HG03520 (cell line): Measurements from ENCODE around the gene CACNB2.
A peak's percentile ranks its signal among the peaks of the same experiment; 100 is the strongest.

ENCODE experiments used
- ATAC-seq: cut with Tn5 transposase; IDR thresholded peaks from one replicate; pipeline ENCODE4 v1.9.1; 2021; ENCODE audit warnings: mild to moderate bottlenecking, moderate library complexity; ENCODE audit not compliant: unreplicated experiment

Gene CACNB2

DNA sequence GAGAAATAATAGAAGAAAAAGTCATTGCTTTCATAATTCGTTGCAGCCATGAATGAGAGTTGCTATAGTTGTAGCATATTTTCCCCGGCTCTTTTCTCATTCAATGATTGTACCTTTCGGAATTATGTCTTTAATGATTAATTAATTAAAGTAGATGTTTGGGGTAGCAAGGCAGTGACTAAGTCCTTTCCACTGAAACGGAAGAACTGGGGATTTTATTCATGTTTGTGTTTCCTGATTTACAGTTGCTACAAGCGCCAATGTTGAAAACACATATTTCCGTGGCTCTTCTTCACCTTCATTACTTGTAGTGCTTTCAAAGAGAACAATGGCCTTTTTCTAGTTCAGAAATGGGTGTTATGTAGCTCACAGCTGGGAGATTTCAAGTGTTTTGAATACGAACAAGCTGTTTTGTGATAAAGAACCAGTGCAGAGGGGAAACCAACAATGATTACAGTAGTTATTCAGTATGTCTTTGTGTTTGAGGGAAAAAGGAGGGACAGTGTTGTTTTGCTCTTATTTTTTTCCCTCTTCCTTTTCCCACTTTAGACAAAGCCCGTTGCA lies 357.7 kb downstream of the CACNB2 start:
- ATAC-seq: no peak

DNA sequence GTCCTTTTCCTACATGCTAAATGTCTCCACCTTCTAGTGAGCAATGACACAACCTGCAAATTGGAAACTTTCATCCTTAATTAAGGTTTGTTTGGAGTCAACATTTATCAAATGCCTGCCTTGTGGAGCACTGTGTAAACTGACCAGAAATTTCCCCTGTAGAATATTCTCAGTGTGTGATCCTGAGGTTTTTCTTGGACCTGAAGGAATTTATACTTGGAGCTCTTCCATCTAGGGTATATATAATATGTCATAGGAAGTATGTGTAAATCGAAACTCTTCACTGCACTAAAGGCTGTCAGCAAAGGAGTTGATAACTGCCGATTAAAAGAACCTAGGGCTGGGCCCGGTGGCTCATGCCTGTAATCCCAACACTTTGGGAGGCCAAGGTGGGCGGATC lies 358.8 kb downstream of the CACNB2 start:
- no peak for ATAC-seq

DNA sequence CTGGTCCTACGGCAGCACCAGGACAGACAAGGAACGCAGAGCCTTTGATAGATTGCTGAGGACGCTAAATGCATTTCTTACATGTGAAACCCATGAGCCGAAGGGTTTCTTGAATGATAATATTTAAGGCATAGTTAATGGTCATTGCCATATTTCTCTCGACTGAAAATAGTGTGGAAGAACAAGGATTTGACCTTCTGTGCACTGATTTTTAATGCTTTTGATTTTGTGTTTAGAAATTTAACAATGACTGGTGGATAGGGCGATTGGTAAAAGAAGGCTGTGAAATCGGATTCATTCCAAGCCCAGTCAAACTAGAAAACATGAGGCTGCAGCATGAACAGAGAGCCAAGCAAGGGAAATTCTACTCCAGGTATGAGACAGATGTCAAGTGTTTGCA lies 360.4 kb downstream of the CACNB2 start:
- ATAC-seq: no peak

DNA sequence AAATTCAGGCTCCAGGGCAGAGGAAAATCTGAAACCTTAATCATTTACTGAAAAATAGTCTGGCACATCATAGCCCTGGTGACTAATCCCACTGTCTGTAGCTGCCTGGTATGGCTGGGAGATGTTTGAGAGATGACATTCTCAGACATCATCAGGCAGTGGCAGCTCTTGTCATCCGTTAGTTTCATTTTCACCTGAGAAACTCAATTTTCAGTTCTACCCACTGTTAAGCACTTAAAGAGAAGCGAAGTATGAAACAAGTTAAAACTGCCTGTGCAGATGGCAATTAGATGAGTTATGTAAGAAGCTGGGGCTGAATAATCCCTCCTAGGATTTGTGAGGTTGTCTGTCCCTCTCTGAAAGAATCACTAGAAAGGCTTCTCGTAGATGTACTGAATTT lies 361.0 kb downstream of the CACNB2 start:
- peak; percentile 96 for ATAC-seq

DNA sequence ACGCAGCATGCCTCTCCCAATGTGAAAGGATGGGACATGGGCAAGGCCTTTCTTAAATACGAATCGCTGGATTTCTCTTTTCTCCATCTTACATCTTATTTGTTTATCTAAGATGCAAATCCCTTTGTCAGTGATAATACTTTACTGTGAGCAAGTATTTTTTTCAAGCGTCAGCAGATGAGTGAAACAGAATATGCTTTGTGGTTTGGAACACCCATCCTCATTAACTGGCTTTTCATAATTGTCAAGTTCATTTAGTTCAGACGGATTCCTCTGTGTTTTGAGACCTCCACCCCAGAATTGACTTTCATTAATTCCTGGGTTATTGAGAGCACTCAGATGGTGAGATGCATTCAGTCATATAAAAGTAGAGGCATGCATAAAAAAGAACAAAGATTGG lies 361.4 kb downstream of the CACNB2 start:
- no peak for ATAC-seq

DNA sequence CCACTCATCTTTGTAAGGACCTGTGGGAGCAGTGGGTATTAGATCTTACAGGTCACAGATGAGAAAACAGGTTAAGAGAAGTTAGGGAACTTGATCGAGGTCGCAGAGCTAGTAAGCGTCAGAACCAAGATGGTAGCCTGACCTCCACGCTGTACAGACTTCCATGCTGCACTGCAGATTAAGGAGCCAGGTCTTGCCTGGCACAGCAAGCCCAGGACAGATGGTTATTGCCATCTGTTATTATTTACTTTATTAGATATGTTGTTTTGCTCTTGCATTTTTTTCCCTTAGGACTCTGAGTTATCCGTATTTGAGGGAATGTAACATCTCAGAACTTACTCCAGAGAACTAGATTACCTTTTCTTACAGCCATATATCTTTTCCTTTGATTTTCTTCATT lies 363.9 kb downstream of the CACNB2 start:
- no peak for ATAC-seq

DNA sequence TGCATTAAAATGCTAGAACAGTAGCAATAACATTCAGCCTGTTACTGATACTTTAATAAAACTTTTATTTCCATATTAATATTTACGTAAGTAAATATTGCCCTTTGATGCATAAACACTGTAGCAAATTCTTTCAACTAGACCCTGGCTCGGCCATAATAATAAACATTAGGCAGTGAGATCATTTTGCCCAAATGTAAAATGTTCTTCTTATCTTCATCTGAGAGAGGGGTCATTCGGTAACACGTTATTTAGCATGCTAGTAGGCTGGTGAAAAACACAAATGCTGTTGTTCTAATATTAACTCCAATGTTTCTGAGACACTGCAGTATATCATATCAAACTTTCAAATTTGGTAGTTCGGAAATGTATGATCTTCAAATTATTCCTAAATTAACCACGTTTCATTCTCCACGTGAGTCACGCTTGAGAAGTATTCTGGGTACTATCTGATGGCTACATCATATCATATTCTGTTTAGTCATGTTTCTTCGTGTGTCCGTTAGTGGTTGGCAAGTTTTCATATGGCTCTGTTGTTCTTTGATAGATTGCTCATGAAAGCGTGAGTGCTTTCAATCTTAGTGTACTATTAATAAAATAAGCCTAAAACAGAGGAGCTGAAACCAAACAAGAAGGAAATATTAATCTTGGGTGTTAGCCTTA lies 365.4 kb downstream of the CACNB2 start:
- ATAC-seq: no peak

DNA sequence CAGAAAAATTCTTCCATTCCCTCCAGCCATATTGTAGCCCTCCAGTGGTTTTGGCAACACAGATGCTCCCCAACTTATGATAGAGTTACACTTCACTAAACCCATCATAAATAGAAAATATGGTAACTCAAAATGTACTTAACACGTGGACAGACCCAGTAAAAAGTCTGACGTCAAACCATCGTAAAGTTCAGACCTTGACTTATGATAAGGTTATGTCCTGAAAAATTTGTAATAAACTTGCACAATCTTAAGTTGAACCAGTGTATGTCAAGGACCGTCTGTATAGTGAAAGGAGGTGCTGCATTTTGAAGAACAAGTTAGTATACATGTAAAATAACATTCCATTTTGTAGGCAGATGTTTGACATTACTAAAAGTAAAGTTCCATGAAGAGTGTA lies 368.4 kb downstream of the CACNB2 start:
- ATAC-seq: no peak

DNA sequence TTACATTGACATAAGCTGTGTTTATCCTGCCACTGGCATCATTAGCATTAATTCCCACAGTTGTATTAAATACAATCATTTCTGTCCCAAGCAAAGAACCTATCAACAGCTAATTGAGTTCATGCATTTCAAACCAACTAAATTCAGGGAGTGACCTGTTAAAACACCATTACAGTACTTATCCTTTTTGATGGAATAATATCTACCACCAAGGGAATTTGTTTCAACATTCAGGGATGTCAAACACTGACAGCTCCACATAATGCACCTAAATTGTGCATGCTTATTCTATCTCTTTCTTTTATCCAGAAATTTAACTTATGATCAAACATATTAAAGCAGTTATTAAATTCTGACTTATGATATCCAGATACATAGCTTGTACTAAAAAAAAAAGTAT lies 374.3 kb downstream of the CACNB2 start:
- ATAC-seq: no peak

DNA sequence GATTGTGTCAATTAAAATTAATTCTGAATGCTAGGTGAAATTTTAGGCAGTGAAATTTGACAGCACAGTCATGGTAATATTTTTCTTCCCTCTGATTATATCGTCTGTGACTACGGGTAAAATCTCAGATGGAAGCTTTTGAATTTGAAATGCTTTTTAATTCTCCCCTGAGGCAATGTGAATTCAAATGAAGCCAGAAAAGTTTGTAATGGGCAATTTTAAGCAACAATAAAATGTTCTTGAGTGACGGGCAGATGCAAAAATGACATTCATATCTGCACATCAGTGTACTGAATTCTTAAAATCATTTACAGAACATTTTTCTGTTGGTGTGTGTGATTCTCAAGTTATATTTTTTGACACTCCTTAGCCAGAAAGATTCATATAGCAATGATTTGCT lies 376.6 kb downstream of the CACNB2 start:
- no peak for ATAC-seq

DNA sequence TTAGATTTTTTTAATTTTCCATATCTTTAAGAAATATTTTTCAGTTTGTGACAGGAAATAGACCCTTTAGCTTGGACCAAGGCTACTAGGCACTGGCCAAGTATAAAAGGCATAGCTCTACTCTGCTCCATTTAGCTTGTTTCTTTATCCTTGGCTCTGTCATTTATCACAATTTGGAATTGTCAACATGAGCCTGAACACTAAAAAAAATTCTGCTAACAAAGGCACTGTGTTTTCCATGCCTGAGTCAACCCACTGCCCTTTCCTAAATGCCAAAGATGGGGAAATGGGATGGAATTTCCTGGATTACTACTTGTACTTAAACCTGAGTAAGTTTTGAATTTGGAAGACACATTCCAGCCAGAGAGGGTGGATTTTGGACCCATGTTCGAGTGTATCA lies 382.8 kb downstream of the CACNB2 start:
- no peak for ATAC-seq

DNA sequence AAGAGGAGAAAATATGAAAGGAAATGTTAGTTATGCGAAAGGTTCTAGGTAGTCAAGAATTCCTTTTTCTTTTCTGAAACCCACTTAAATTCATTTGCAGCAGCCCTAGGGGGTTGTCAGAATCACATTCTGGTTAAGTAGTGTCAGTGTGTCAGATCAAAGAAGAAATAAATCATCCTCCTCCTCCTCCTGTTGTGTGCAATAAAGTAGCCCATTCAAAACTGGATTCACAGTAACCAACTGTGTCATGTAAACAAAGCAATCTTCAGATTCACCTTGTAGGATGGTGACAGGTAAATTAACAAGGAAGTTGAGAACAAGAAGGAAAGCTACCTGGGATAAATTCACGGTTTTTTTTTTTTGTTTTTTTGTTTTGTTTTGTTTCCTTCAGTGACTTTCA lies 383.6 kb downstream of the CACNB2 start:
- ATAC-seq: no peak

DNA sequence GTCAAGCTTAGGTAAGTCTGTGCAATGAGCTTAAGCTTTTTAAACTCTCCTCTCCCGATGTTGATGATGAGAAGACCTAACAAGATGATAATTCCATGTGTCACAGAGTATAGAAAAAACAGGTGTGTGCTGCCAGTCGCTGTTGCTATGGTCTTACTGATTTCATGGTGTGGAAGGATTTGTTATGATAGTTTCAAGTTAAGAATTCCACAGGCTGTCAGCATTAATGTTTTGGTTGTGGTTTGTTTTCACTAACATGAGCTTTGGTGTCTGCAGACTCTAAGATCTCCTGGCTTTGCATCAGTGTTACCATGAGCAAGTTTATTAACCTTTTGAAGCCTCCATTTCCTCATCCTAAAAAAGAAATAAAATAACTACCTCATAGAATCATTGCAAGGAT lies 387.5 kb downstream of the CACNB2 start:
- no peak for ATAC-seq

DNA sequence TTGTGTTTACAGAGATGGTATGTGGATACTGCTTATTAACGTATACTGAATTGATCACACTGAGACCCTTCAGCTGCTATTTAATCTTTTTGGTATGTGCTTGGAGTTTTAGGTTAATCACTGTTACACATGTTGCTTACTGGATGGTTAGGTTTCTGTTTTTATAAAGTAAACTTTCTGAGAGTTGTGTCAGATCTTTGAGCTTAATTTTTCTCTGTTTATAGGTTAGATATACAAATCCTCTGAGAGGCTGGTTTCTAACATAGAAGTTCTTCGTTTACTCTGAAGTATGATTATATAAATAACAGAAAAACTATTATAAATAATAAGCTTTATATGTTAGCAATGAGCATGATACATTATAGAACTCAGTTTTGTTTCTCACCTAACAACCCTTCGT lies 388.1 kb downstream of the CACNB2 start:
- no peak for ATAC-seq

DNA sequence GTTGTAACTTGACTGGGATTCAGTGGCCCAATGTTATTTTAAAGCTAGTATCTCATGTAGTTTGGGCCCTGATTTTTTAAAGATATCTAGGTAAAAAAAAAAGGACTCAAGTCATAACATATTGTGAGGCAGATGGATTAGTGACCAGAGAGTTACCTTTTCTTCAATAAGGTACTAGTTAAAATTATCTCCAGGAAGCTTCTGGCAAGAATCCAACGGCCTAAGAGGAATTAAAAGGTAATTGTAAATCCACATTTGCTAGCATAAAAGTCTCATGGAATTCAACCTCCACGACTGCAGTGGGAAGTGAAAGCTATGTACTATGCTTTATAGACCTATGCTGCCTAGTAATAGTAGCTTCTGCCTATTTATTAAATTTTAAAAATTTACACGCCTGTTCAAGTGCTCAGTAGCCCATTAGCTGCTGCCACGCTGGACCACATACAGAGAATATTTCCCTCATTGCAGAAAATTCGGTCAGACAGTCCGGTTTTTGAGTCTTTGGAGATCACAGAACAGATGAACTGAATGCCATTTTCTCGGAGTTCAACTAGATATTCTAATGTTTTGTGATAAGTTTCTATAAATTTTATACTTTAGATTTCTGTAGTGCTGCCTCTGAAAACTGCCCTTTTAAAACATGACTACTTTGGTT lies 392.8 kb downstream of the CACNB2 start:
- no peak for ATAC-seq

DNA sequence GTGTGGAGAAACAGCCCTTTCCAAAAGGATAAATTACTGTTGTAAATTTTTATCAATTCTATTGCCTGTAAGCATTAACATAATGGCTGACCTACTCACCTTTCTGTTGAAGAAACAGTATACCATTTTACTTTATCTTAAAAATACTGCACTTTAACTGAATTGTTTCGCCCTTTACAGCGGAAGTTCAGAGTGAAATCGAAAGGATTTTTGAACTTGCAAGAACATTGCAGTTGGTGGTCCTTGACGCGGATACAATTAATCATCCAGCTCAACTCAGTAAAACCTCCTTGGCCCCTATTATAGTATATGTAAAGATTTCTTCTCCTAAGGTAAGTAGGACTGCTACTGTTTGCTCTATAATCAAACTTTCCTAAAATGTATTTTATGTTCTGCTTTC lies 393.7 kb downstream of the CACNB2 start:
- no peak for ATAC-seq

DNA sequence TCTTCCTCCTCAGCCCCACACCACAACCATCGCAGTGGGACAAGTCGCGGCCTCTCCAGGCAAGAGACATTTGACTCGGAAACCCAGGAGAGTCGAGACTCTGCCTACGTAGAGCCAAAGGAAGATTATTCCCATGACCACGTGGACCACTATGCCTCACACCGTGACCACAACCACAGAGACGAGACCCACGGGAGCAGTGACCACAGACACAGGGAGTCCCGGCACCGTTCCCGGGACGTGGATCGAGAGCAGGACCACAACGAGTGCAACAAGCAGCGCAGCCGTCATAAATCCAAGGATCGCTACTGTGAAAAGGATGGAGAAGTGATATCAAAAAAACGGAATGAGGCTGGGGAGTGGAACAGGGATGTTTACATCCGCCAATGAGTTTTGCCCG lies 399.1 kb downstream of the CACNB2 start:
- ATAC-seq: no peak

DNA sequence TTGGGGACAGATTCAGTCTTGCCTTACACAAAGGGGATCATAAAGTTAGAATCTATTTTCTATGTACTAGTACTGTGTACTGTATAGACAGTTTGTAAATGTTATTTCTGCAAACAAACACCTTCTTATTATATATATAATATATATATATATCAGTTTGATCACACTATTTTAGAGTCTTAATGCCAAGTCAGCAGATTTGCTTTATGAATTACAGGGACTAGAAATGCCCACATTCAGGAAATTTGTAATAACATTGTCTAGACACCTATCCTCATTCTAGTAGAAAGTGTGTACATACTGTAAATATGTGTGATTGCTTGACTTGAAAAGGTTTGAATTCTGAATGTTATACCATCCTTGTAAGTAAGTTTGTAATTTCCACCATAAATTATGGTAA lies 400.0 kb downstream of the CACNB2 start:
- ATAC-seq: no peak

DNA sequence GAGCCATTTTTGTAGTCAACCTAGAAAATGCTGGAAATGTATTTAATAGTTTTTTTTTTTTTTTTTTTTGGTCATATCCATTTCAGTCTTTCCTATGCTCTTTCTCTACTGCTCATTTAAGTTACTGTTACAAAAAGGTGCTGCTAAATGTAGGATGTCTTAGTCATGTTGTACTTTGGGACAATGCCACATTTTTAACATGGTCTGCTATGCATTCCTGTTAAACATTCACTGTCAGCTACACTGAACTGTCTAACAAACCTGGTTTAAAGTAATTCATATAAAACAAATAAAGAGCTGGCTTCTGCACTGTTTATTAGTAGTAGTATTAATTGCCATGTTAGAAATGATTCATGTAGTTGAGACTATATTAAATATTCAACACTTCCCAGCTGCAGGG lies 402.6 kb downstream of the CACNB2 start:
- no peak for ATAC-seq

DNA sequence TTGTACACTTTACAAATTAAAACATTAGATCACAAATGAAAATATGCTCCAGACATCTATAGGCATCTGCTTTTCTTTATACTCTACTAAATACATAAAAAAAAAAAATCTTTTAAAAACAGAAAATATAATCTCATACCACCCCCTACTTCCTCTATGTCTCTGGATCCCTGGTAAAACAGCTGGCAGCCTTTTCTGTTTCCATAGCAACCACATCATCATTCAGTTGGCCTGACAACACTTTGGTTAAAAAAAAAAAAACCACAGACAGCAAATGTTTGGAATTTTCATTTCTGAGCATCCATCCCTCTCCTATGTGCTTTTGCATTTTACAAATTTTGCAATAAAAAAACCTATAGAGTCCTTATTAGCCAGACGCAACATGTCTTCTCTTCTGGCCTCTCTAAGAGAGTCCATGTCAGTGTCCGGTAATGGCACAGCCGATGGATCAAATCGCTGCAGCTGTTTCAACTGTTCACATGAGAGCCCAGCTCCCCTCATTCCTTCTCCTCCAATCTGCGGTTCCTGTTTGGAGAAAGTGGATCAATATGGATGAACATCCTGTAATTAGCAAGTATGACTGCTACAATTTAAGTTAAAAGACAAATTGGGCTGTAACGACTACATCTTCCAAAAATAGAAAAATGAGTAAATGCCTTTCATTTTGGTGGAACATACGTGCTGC lies 405.5 kb downstream of the CACNB2 start:
- ATAC-seq: no peak

DNA sequence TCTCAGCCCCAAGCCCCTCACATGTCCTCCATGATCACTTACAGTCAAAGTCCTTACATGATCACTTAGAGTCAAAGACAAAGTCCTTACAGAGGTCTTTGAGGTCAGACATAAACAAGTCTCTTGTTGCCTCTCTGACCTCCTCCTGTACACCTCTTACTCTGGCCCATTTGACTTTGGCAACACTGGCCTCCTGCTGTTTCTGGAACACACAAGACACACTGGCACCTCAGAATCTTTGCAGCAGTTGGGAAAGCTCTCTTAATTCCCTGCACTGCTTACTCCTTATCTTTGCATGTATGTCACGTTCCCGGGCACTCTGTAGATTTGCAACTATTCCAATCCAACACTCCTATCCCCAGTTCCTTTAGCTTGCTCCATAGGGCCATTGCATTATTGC lies 408.9 kb downstream of the CACNB2 start:
- ATAC-seq: no peak

DNA sequence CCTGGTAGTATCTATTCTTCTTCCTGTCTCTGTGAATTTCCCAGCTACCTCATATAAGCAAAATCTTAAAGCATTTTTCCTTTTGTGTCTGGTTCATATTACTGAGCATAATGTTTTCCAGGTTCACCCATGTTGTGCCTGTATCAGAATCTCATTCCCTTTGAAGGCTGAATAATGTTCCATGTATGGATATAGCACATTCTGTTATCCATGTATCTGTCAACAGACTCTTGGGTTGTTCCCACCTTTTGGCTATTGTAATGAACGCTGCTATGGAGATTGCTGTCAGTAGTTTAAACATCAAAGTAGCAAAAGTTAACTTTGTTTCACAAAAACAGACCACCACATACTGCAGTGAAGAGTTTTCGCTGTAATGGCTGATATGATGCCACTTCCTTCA lies 411.2 kb downstream of the CACNB2 start:
- ATAC-seq: no peak
